Measurements from ENCODE around the gene MAML3. TPM values are rescaled to one million over a fixed set of nuclear protein-coding genes. Genes with fewer than 3 reads are reported as not detected.

MAML3 gene
- polyA plus RNA-seq, 4 donors: 1.4 to 10.3 (median 3.4) TPM

GRCh38 chr4:140127422-140127821, 26.6 kb downstream of the MAML3 start:
- no peak for DNase-seq
- Histone ChIP-seq H3K4me1 (ENCODE audit: control insufficient read depth in 3 of 3, insufficient read depth in 2 of 3, low read depth in 1 of 3, low read length in 2 of 3) (no peaks in the 10 kb centered on the region), H3K27me3 (ENCODE audit: control insufficient read depth in 3 of 3, insufficient read depth in 3 of 3, low read length in 3 of 3) (no peaks in the 10 kb centered on the region), H3K9me3 (ENCODE audit: control insufficient read depth in 2 of 2, insufficient read depth in 1 of 2, low read depth in 1 of 2, low read length in 1 of 2) (no peaks in the 10 kb centered on the region), H3K4me3 (ENCODE audit: low read depth in 1 of 3, low read length in 3 of 3) (no peak overlapping the region), H3K27ac (ENCODE audit: low read depth in 1 of 3, low read length in 2 of 3) (no peak overlapping the region), H3K36me3 (ENCODE audit: control insufficient read depth in 3 of 3, insufficient read depth in 2 of 3, low read depth in 1 of 3, low read length in 3 of 3) (peaks cover 0 to 11% (median 2%) of the 10 kb centered on the region in 3 donors)
- no peak for FAIRE-seq
- WGBS, 3 donors: 92 to 98% (median 96%) methylated on average over 2 of the region's 2 CpGs

GRCh38 chr4:140126261-140126660, 27.7 kb downstream of the MAML3 start:
- H3K27ac ChIP-seq (ENCODE audit: low read depth in 1 of 3, low read length in 2 of 3): no peak overlapping the region
- H3K27me3 ChIP-seq (ENCODE audit: control insufficient read depth in 3 of 3, insufficient read depth in 3 of 3, low read length in 3 of 3): no peaks in the 10 kb centered on the region
- no peak for FAIRE-seq
- no peaks in the 10 kb centered on the region for H3K4me1 ChIP-seq (ENCODE audit: control insufficient read depth in 3 of 3, insufficient read depth in 2 of 3, low read depth in 1 of 3, low read length in 2 of 3)
- no peak overlapping the region for H3K4me3 ChIP-seq (ENCODE audit: low read depth in 1 of 3, low read length in 3 of 3)
- DNase-seq: no peak
- no peaks in the 10 kb centered on the region for H3K9me3 ChIP-seq (ENCODE audit: control insufficient read depth in 2 of 2, insufficient read depth in 1 of 2, low read depth in 1 of 2, low read length in 1 of 2)
- WGBS, 3 donors: 85 to 92% (median 89%) methylated on average over 6 of the region's 6 CpGs
- H3K36me3 ChIP-seq (ENCODE audit: control insufficient read depth in 3 of 3, insufficient read depth in 2 of 3, low read depth in 1 of 3, low read length in 3 of 3): peaks cover 0 to 8% (median 0%) of the 10 kb centered on the region in 3 donors

- 69 to 81% (median 79%) methylated on average over 2 of the region's 2 CpGs for WGBS, 3 donors
- H3K27me3 ChIP-seq (ENCODE audit: control insufficient read depth in 3 of 3, insufficient read depth in 3 of 3, low read length in 3 of 3): no peaks in the 10 kb centered on the region
- no peaks in the 10 kb centered on the region for H3K4me1 ChIP-seq (ENCODE audit: control insufficient read depth in 3 of 3, insufficient read depth in 2 of 3, low read depth in 1 of 3, low read length in 2 of 3)
- H3K27ac ChIP-seq (ENCODE audit: low read depth in 1 of 3, low read length in 2 of 3): no peak overlapping the region
- FAIRE-seq: no peak
- no peak overlapping the region for H3K4me3 ChIP-seq (ENCODE audit: low read depth in 1 of 3, low read length in 3 of 3)
- no peaks in the 10 kb centered on the region for H3K9me3 ChIP-seq (ENCODE audit: control insufficient read depth in 2 of 2, insufficient read depth in 1 of 2, low read depth in 1 of 2, low read length in 1 of 2)
- peaks cover 0 to 8% (median 0%) of the 10 kb centered on the region in 3 donors for H3K36me3 ChIP-seq (ENCODE audit: control insufficient read depth in 3 of 3, insufficient read depth in 2 of 3, low read depth in 1 of 3, low read length in 3 of 3)
- DNase-seq: no peak
Measured at GRCh38 chr4:140125374-140125773, 28.6 kb downstream of the MAML3 start.

GRCh38 chr4:140123666-140124377, 30.2 kb downstream of the MAML3 start:
- no peak overlapping the region for H3K4me3 ChIP-seq (ENCODE audit: low read depth in 1 of 3, low read length in 3 of 3)
- DNase-seq (no peak), FAIRE-seq (no peak)
- no peaks in the 10 kb centered on the region for H3K9me3 ChIP-seq (ENCODE audit: control insufficient read depth in 2 of 2, insufficient read depth in 1 of 2, low read depth in 1 of 2, low read length in 1 of 2)
- no peak overlapping the region for H3K27ac ChIP-seq (ENCODE audit: low read depth in 1 of 3, low read length in 2 of 3)
- H3K4me1 ChIP-seq (ENCODE audit: control insufficient read depth in 3 of 3, insufficient read depth in 2 of 3, low read depth in 1 of 3, low read length in 2 of 3): no peaks in the 10 kb centered on the region
- peaks cover 0 to 8% (median 0%) of the 10 kb centered on the region in 3 donors for H3K36me3 ChIP-seq (ENCODE audit: control insufficient read depth in 3 of 3, insufficient read depth in 2 of 3, low read depth in 1 of 3, low read length in 3 of 3)
- 82 to 87% (median 85%) methylated on average over 8 of the region's 8 CpGs for WGBS, 3 donors
- no peaks in the 10 kb centered on the region for H3K27me3 ChIP-seq (ENCODE audit: control insufficient read depth in 3 of 3, insufficient read depth in 3 of 3, low read length in 3 of 3)

GRCh38 chr4:140122891-140123290, 31.1 kb downstream of the MAML3 start:
- peaks cover 0 to 1% (median 0%) of the 10 kb centered on the region in 3 donors for H3K36me3 ChIP-seq (ENCODE audit: control insufficient read depth in 3 of 3, insufficient read depth in 2 of 3, low read depth in 1 of 3, low read length in 3 of 3)
- no peaks in the 10 kb centered on the region for H3K4me1 ChIP-seq (ENCODE audit: control insufficient read depth in 3 of 3, insufficient read depth in 2 of 3, low read depth in 1 of 3, low read length in 2 of 3)
- FAIRE-seq (no peak), DNase-seq (no peak)
- WGBS, 3 donors: 46 to 63% (median 48%) methylated on average over 1 of the region's 1 CpG
- no peak overlapping the region for H3K27ac ChIP-seq (ENCODE audit: low read depth in 1 of 3, low read length in 2 of 3)
- H3K9me3 ChIP-seq (ENCODE audit: control insufficient read depth in 2 of 2, insufficient read depth in 1 of 2, low read depth in 1 of 2, low read length in 1 of 2): no peaks in the 10 kb centered on the region
- H3K4me3 ChIP-seq (ENCODE audit: low read depth in 1 of 3, low read length in 3 of 3): no peak overlapping the region
- H3K27me3 ChIP-seq (ENCODE audit: control insufficient read depth in 3 of 3, insufficient read depth in 3 of 3, low read length in 3 of 3): no peaks in the 10 kb centered on the region

- no peaks in the 10 kb centered on the region for H3K4me1 ChIP-seq (ENCODE audit: control insufficient read depth in 3 of 3, insufficient read depth in 2 of 3, low read depth in 1 of 3, low read length in 2 of 3)
- H3K9me3 ChIP-seq (ENCODE audit: control insufficient read depth in 2 of 2, insufficient read depth in 1 of 2, low read depth in 1 of 2, low read length in 1 of 2): no peaks in the 10 kb centered on the region
- no peaks in the 10 kb centered on the region for H3K36me3 ChIP-seq (ENCODE audit: control insufficient read depth in 3 of 3, insufficient read depth in 2 of 3, low read depth in 1 of 3, low read length in 3 of 3)
- H3K4me3 ChIP-seq (ENCODE audit: low read depth in 1 of 3, low read length in 3 of 3): no peak overlapping the region
- WGBS, 3 donors: 86 to 90% (median 88%) methylated on average over 3 of the region's 3 CpGs
- FAIRE-seq (no peak), DNase-seq (no peak)
- no peaks in the 10 kb centered on the region for H3K27me3 ChIP-seq (ENCODE audit: control insufficient read depth in 3 of 3, insufficient read depth in 3 of 3, low read length in 3 of 3)
- H3K27ac ChIP-seq (ENCODE audit: low read depth in 1 of 3, low read length in 2 of 3): no peak overlapping the region
Measured at GRCh38 chr4:140121646-140122045, 32.3 kb downstream of the MAML3 start.

- DNase-seq: no peak
- Histone ChIP-seq H3K27me3 (ENCODE audit: control insufficient read depth in 3 of 3, insufficient read depth in 3 of 3, low read length in 3 of 3) (no peaks in the 10 kb centered on the region), H3K4me1 (ENCODE audit: control insufficient read depth in 3 of 3, insufficient read depth in 2 of 3, low read depth in 1 of 3, low read length in 2 of 3) (no peaks in the 10 kb centered on the region), H3K36me3 (ENCODE audit: control insufficient read depth in 3 of 3, insufficient read depth in 2 of 3, low read depth in 1 of 3, low read length in 3 of 3) (no peaks in the 10 kb centered on the region), H3K9me3 (ENCODE audit: control insufficient read depth in 2 of 2, insufficient read depth in 1 of 2, low read depth in 1 of 2, low read length in 1 of 2) (no peaks in the 10 kb centered on the region), H3K4me3 (ENCODE audit: low read depth in 1 of 3, low read length in 3 of 3) (no peak overlapping the region), H3K27ac (ENCODE audit: low read depth in 1 of 3, low read length in 2 of 3) (no peak overlapping the region)
- no peak for FAIRE-seq
- 88 to 94% (median 91%) methylated on average over 4 of the region's 4 CpGs for WGBS, 3 donors
Measured at GRCh38 chr4:140118931-140119640, 34.9 kb downstream of the MAML3 start.

GRCh38 chr4:140117947-140118346, 36.0 kb downstream of the MAML3 start:
- no peaks in the 10 kb centered on the region for H3K4me1 ChIP-seq (ENCODE audit: control insufficient read depth in 3 of 3, insufficient read depth in 2 of 3, low read depth in 1 of 3, low read length in 2 of 3)
- FAIRE-seq (no peak), DNase-seq (no peak)
- no peaks in the 10 kb centered on the region for H3K36me3 ChIP-seq (ENCODE audit: control insufficient read depth in 3 of 3, insufficient read depth in 2 of 3, low read depth in 1 of 3, low read length in 3 of 3)
- no peak overlapping the region for H3K27ac ChIP-seq (ENCODE audit: low read depth in 1 of 3, low read length in 2 of 3)
- H3K27me3 ChIP-seq (ENCODE audit: control insufficient read depth in 3 of 3, insufficient read depth in 3 of 3, low read length in 3 of 3): peaks cover 0 to 2% (median 0%) of the 10 kb centered on the region in 3 donors
- no peaks in the 10 kb centered on the region for H3K9me3 ChIP-seq (ENCODE audit: control insufficient read depth in 2 of 2, insufficient read depth in 1 of 2, low read depth in 1 of 2, low read length in 1 of 2)
- H3K4me3 ChIP-seq (ENCODE audit: low read depth in 1 of 3, low read length in 3 of 3): no peak overlapping the region
- 90 to 95% (median 91%) methylated on average over 5 of the region's 5 CpGs for WGBS, 3 donors
